GM12864 (cell line): ENCODE measurements around the gene ANTXR2.

Source experiments
- DNase-seq: peaks from one replicate; pipeline ENCODE4 v3.0.0-alpha.2; 2011; ENCODE audit warnings: low read depth
- H3K4me3 ChIP-seq: 2 replicates; pipeline ENCODE4 v1.5.1; 2011; ENCODE audit warnings: mild to moderate bottlenecking, low read depth, low read length, control low read depth
- TF ChIP-seq, protein P1 (sequence below): IDR thresholded peaks from 2 replicates; pipeline ENCODE4 v1.5.1; 2011; ENCODE audit warnings: low read depth, mild to moderate bottlenecking, moderate library complexity, low read length, control low read depth, inconsistent platforms; ENCODE audit errors: missing control alignments

Gene ANTXR2

DNA sequence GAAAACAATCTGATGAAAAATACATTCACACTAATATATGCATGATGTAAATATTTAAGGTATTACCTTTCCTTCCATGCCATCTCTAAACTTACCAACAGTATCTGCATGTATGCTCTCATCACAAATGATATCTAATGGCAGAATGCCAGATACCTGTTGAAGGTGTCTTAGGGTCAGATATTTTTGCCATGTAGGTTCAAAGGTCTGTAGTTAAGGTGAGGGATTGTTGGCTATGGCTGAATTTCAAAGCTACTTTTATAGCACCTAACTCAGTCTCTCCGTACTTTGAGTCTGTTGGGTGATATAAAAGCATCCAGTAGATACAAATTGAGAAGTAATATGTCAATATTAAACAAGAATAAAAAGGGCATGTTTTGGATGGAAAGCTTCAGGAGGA lies 19.8 kb upstream of the ANTXR2 start:
- TF ChIP-seq, protein P1, sequence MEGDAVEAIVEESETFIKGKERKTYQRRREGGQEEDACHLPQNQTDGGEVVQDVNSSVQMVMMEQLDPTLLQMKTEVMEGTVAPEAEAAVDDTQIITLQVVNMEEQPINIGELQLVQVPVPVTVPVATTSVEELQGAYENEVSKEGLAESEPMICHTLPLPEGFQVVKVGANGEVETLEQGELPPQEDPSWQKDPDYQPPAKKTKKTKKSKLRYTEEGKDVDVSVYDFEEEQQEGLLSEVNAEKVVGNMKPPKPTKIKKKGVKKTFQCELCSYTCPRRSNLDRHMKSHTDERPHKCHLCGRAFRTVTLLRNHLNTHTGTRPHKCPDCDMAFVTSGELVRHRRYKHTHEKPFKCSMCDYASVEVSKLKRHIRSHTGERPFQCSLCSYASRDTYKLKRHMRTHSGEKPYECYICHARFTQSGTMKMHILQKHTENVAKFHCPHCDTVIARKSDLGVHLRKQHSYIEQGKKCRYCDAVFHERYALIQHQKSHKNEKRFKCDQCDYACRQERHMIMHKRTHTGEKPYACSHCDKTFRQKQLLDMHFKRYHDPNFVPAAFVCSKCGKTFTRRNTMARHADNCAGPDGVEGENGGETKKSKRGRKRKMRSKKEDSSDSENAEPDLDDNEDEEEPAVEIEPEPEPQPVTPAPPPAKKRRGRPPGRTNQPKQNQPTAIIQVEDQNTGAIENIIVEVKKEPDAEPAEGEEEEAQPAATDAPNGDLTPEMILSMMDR, result no peak
- no peak overlapping the region for H3K4me3 ChIP-seq

DNA sequence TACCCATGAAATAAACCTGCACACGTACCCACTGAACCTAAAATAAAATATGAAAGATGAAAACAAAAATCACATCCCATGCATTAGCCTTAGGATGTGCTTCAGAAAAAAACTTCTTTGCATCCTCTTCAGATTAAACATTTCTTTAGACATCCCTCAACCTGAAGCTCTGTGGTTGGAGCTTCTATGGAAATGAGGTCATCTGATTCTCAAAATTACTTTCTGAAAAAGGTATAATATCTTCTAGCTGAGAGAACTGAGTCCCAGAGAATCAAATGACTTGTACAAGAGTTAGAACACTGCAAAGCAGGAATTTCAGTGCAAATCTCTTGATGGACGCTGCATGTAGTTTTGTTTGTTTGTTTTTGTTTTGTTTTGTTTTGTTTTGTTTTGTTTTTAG lies 19.1 kb upstream of the ANTXR2 start:
- DNase-seq, result no peak
- no peak overlapping the region for H3K4me3 ChIP-seq
- TF ChIP-seq, protein P1, result no peak

More for the DNA sequence above, 19.8 kb upstream of the ANTXR2 start:
- no peak for DNase-seq

DNA sequence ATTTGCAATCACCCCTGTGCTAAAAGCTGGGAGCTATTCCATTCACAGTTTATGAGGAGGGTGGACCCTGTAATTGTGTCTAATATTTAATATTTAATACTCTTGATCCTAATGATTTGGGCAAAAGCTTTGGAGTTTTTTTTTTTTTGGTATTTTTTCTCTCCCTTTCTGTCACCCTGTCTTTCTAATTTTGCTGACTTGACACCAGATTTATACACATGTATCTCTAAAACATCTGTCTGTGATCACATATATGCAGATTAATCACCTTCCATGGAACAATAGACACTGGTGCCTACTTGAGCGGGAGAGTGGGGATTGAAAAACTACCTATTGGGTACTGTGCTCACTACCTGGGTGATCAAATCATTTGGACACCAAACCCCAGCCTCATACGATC lies 18.7 kb upstream of the ANTXR2 start:
- TF ChIP-seq, protein P1, result no peak
- DNase-seq, result no peak
- no peak overlapping the region for H3K4me3 ChIP-seq

DNA sequence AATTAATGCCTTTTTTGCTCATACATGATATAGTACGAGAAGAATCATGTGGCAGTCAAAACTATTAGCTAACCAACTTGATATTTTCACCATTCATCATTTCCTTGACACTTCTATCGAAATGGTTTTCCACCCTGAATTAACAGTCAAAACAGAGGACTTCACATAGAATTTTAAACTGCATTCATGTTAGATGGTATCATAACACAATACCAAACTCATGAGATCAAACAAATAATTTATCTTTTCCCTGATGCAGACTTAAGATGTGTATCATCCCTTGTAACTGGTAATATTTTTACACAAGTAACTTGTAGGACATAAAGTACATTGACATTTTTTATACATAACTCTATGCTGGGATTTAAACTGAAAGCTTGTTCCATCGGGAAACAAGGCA lies 18.2 kb upstream of the ANTXR2 start:
- DNase-seq, result no peak
- no peak overlapping the region for H3K4me3 ChIP-seq
- TF ChIP-seq, protein P1, result no peak

DNA sequence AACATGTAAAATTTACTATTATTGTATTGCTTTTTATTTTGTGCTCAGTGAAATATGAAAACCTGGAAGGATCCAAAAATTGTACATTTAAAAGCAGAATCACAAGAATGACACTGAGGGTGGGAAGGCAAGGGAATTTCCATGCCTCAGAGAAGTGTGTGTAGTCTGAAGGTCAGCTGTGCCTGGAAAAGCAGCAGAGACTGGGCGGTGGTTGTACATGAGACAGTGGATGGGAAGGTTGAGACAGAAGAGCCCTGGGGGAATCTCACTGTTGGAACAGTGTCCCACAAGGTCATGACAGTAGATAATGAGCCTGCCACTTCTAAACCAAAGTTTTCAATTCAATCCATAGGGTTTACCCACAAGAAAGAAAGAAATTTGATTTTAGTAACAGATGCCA lies 17.1 kb upstream of the ANTXR2 start:
- no peak overlapping the region for H3K4me3 ChIP-seq
- no peak for DNase-seq
- TF ChIP-seq, protein P1, result no peak

DNA sequence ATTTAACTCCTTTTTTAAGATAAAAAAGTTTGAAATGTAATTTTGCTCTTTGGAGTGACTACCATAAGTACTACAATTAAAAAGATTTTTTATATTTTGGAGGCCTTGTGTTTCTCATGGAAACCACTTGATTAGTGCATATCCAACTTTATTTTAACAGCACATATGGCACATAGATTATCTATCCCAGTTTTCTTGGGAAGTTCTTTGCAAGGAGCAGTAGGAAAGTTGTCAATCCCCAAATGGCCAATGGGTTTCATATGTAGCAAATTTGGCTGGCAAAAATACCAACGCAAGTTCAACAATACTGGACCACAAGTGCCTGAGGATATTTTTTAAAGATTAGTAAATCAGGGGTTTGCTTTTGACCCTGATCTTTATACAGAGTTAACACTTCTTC lies 15.4 kb upstream of the ANTXR2 start:
- TF ChIP-seq, protein P1, result no peak
- DNase-seq, result no peak
- no peak overlapping the region for H3K4me3 ChIP-seq

DNA sequence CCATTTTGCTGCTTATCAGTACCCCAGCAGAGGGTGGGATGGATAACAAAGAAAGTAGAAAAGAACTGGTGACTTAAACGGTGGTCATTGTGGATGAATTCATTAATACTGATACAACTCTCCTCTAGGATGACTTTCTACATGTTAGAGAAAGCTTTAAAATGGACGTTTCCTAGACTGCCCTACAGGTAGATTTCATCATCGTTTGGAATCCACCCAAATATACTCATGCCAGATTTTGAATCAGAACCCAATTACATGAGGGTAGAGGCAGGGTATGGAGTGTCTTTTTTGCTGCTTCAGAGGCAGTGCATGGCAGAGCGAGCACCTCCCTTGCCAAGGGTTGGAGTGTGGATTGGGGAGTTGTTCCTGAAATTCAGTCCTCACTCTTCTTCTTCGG lies 13.3 kb upstream of the ANTXR2 start:
- DNase-seq, result no peak
- TF ChIP-seq, protein P1, result no peak
- H3K4me3 ChIP-seq, result no peak overlapping the region
